Raji (cell line): ENCODE data around the gene NDUFS2.
A peak's percentile ranks its signal among the peaks of the same experiment; 100 is the strongest.

ENCODE experiments used
- POLR2A ChIP-seq: IDR thresholded peaks from 2 replicates; pipeline ENCODE4 v1.6.1; 2011; ENCODE audit warnings: low read depth, low read length, control low read depth; ENCODE audit not compliant: insufficient read depth

NDUFS2 gene

GRCh38 chr1:161218301-161219077 lies 16.3 kb downstream of the NDUFS2 start:
- TF ChIP-seq POLR2A: no peak

DNA sequence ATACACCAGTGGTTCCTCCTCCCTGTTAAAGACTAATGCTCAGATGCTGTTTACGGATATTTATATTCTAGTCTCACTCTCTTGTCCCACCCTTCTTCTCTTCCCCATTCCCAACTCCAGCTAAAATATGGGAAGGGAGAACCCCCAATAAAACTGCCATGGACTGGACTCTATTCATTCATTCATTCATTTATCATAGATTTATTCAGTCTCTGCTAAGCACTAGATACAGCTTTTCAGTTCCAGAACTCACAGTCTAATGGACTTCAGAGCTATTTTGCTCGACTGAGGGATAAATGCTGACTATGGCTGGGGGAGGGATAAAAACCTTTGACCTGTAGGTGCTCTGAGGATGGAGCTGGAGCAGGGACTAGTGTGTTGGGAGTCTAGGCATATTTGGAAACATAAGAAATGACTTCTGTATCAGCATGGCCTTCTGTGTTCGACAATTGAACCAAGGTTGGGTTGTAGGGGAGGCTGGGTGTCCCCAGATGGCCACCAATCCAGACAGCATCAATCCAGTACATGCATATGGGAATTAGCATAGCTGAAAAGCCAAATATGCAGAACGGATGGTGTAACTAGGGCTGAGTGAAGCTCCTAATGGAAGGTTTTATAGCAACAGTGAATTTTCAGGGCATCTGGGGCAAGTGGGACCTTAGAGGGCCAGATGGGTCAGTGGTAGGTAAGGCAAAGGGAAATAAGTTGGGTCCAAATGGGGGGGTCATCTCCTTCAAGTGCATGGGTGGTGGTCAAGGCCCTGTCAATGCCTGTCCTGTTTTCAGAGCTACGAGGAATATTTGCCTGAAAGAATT lies 17.1 kb downstream of the NDUFS2 start:
- no peak for TF ChIP-seq POLR2A

DNA sequence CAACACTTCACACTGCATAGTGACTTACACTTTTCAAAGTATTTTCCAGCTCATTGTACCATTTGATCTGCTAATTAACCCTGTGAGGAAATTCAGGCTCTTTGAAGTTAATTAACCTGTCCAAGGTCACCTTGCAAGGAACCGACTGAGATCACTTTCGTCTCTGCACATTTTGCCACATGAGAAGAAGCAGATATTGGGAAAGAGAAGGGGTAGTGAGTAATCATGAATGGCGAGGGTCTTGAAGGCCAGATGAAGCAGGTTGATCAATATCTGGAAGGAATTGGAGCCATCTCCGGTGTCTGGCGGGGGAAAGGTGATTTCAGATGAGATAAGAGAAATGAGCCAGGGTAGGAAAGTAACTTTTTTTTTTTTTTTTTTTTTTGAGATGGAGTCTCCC lies 17.8 kb downstream of the NDUFS2 start:
- TF ChIP-seq POLR2A: no peak

DNA sequence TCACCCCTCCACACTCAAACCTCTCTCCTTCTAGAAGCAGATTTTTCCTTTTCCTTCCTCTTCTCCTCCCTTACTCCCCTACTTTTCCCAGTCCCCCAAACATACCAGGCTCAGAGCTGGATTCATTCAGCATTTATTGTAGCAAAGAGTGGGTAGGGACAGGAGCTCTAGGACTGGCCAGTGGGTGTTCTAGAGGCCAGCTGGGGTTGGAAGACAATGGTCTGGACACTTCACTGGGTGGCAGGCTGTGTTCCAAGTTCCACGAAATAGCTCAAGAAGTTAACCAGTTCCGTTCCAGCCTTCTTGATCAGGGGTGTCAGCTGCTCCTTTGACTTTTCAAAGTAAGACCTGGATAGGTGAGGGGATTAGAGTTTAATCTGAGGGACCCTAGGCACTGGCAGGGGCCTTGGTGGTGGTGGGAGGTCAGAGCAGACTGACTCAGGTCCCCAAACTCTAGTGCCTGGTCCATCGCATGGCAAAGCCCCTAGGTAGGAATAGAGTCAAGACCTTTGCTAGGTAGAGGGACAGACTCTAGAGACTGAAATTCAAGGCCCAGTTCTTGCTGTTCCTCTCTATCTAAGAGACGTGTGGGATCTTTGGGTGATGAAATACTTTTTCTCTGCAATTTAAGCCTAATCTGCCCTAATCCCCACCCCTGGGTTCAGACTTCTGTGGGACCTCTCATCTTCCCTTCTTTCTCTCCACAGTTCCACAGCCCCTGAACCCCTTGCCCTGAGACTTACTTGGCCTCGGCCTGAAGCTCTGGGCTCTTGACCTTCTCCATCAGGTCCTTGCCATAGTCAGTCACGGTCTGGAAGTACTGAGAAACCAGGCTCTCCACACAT lies 20.2 kb downstream of the NDUFS2 start:
- no peak for TF ChIP-seq POLR2A

GRCh38 chr1:161223805-161224694 lies 21.9 kb downstream of the NDUFS2 start:
- TF ChIP-seq POLR2A: no peak

DNA sequence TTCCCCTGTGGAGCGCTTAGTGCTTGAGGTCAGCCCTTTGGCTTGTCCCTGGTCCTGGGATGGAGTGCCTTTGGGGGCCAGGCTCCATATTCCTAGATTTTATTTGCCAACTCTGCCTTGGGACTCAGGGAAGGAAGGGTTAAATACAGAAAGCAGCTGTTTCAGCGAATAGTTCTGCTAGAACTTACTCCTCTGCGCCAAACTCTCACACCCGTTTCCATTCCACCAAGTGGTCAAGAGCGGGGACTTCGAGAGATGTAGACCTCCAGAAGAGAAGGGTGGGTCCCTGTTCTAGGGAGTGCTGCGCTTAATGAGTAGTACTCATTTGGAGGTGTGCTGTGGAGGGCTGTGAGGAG lies 23.0 kb downstream of the NDUFS2 start:
- no peak for TF ChIP-seq POLR2A

GRCh38 chr1:161225534-161226319 lies 23.6 kb downstream of the NDUFS2 start, which contains the start of gene TOMM40L:
Gene TOMM40L, plus strand, starts transcription at chr1:161226060. Its CDS starts 430 bp downstream, at chr1:161226490.
- TF ChIP-seq POLR2A: peak; percentile 72

GRCh38 chr1:161226320-161226711 lies 24.1 kb downstream of the NDUFS2 start:
- TF ChIP-seq POLR2A: no peak

GRCh38 chr1:161226759-161227158 lies 24.6 kb downstream of the NDUFS2 start:
- no peak for TF ChIP-seq POLR2A

GRCh38 chr1:161227196-161227871 lies 25.2 kb downstream of the NDUFS2 start:
- no peak for TF ChIP-seq POLR2A

DNA sequence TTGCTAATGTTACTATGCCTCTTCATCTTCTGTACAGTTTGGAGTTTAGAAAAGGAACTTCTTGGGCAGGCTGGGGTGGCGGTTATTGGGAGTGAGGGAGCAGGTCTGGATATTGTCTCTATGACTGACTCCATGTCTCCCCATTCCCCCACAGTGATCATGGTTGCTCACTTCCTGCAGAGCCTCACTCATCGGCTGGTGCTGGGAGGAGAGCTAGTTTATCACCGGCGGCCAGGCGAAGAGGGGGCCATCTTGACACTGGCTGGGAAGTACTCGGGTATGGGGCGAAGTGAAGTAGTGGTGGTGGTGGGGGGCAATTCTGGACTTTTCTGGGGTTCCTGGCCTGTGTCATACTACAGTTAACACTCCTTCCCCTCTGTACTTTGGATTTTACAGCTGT lies 25.9 kb downstream of the NDUFS2 start:
- TF ChIP-seq POLR2A: no peak

DNA sequence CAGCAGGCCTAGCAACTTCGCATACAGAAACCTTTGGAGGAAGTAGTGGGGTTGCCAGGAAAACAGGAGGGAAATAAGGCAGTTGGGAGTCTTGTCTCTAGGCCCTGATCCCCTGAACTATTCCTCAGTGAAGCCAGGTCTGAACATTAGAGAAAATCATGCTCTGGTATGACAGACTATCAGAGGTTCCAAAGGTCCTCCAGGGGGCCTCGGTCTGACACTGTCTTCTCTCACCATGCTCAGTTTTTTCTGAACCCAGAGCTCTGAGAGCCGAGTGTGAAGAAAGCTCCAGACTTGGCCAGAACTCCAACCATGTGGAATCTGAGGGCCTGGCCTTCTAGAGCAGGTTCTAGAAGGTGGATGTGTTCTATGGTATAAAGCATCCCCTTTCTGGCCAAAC lies 27.7 kb downstream of the NDUFS2 start:
- TF ChIP-seq POLR2A: no peak

DNA sequence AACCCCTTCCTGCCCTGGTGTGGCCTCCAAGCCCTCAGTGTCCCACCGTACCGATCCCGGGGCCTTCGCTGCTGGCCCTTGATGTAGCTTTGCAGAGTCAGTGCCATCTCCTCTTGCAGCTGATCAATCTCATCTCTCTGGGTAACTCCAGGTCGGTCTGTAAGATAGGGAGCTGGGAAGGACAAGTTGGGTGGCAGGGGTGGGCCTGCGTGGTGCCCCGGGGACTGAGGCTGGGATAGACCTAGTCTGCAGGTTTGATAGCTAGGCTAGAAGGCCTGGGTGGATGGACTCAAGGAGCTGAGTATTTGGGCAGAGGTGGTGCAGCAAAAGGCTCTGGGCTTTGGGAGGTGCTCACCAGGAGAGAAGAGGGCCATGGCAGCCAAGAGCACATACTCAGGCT lies 28.6 kb downstream of the NDUFS2 start:
- no peak for TF ChIP-seq POLR2A
